K562 (cell line): Measurements from ENCODE around the gene ZNF292. TPM values are rescaled to one million over a fixed set of nuclear protein-coding genes. Genes with fewer than 3 reads are reported as not detected.

Experiments
- ATAC-seq: fragments of 200-7000 bp; cut with Tn5 transposase; 3 replicates; pipeline ENCODE4 v1.9.1; 2020; ENCODE audit warnings: moderate library complexity
- BruUV-seq: library from RNA; stranded (reverse); fragments of 400-500 nt; replicated peaks from 2 replicates; lab custom pipeline; 2021; lab: Mats Ljungman, UMichigan
- CTCF ChIA-PET: fragments of 300-600 bp; formaldehyde crosslinking; extraction: SDS; loops from one replicate; lab custom pipeline; 2021; ENCODE audit warnings: low intra/inter-chr PET ratio; lab: Yijun Ruan, JAX
- POLR2A ChIA-PET: fragments of 300-600, 350-650 bp; sonication (Branson Sonifier 250); formaldehyde crosslinking; extraction: SDS; loops from one replicate; lab custom pipeline; 2021; ENCODE audit warnings: antibody characterized with exemption, inconsistent platforms; lab: Yijun Ruan, JAX
- DNase-seq, 4 experiments: peaks; one replicate each; pipeline versions ENCODE4 v3.0.0 to v3.0.0-alpha.2; 2011 to 2018; ENCODE audit warnings: low spot score in 3 of 4, mixed read lengths in 3 of 4; ENCODE audit errors: extremely low read depth in 1 of 4
- FAIRE-seq: peaks from 2 replicates; lab custom pipeline; 2011; peaks lifted over from hg19 to GRCh38; lab: Jason Lieb, UNC
- H2AFZ ChIP-seq: 2 replicates; pipeline ENCODE4 v1.6.0; 2011; ENCODE audit warnings: low read depth, low read length, control low read depth, inconsistent platforms
- H3K27ac ChIP-seq: fragments of 200-600 bp; 3 replicates; pipeline ENCODE4 v1.8.0; 2011; ENCODE audit warnings: low read depth, mild to moderate bottlenecking, control low read depth, inconsistent platforms, low read length, moderate library complexity, mixed read lengths; ENCODE audit errors: extremely low read depth
- H3K27me3 ChIP-seq, 2 experiments: fragments of 300-600 bp in 1 of 2; 2 replicates in 1 of 2; 3 replicates in 1 of 2; pipeline versions ENCODE4 v1.6.0 to v1.8.0; 2011; ENCODE audit warnings: inconsistent platforms in 2 of 2, low read length in 2 of 2, mild to moderate bottlenecking in 1 of 2, mixed read lengths in 1 of 2, moderate library complexity in 1 of 2; ENCODE audit not compliant: control insufficient read depth in 2 of 2, insufficient read depth in 2 of 2
- H3K36me3 ChIP-seq: fragments of 300-600 bp; 3 replicates; pipeline ENCODE4 v1.8.0; 2011; ENCODE audit warnings: mild to moderate bottlenecking, low read length, inconsistent platforms; ENCODE audit not compliant: control insufficient read depth, insufficient read depth
- H3K4me1 ChIP-seq, 2 experiments: fragments of 200-600 bp in 1 of 2; replicated peaks in 1 of 2; 2 replicates in 1 of 2; 3 replicates in 1 of 2; pipeline versions ENCODE4 v1.5.1 to v1.8.0; 2011; ENCODE audit warnings: inconsistent platforms in 2 of 2, low read length in 2 of 2, mild to moderate bottlenecking in 1 of 2, mixed read lengths in 1 of 2, moderate library complexity in 1 of 2; ENCODE audit not compliant: control insufficient read depth in 2 of 2, insufficient read depth in 2 of 2
- H3K4me2 ChIP-seq: 2 replicates; pipeline ENCODE4 v1.6.1; 2011; ENCODE audit warnings: low read length, control low read depth, inconsistent platforms, mixed read lengths; ENCODE audit not compliant: insufficient read depth
- H3K4me3 ChIP-seq: fragments of 200-600 bp; sonication (generic), shearing (Covaris generic); 2 replicates; pipeline ENCODE4 v1.5.1; 2016; ENCODE audit warnings: control low read depth, inconsistent platforms
- H3K79me2 ChIP-seq: fragments of 200-600 bp; 3 replicates; pipeline ENCODE4 v1.8.0; 2011; ENCODE audit warnings: low read length, inconsistent platforms; ENCODE audit not compliant: control insufficient read depth, insufficient read depth
- H3K9ac ChIP-seq, 2 experiments: 2 replicates each; pipeline versions ENCODE4 v1.6.0 to v1.6.1; 2011; ENCODE audit warnings: low read depth in 2 of 2, low read length in 2 of 2, control low read depth in 1 of 2, inconsistent platforms in 1 of 2, mild to moderate bottlenecking in 1 of 2, mixed read lengths in 1 of 2; ENCODE audit not compliant: insufficient read depth in 1 of 2
- H3K9me1 ChIP-seq: one replicate; pipeline ENCODE4 v1.6.0; 2011; ENCODE audit warnings: inconsistent platforms, mild to moderate bottlenecking, low read length, moderate library complexity; ENCODE audit not compliant: control insufficient read depth, insufficient read depth
- H3K9me3 ChIP-seq: replicated peaks from 2 replicates; pipeline ENCODE4 v1.5.1; 2011; ENCODE audit warnings: low read depth, low read length, inconsistent platforms; ENCODE audit not compliant: control insufficient read depth, insufficient read depth
- H4K20me1 ChIP-seq: replicated peaks from 2 replicates; pipeline ENCODE4 v1.6.1; 2011; ENCODE audit warnings: low read length, inconsistent platforms, mixed read lengths; ENCODE audit not compliant: control insufficient read depth, insufficient read depth
- CBX1 ChIP-seq: sonication (generic); IDR thresholded peaks from 2 replicates; pipeline ENCODE4 v1.6.1; 2016; ENCODE audit warnings: antibody characterized with exemption, low read depth, mild to moderate bottlenecking
- FOXA3 ChIP-seq, 2 experiments: fragments of 450-650 bp in 1 of 2; sonication (generic) in 1 of 2; formaldehyde crosslinking; IDR thresholded peaks in 1 of 2; conservative IDR thresholded peaks in 1 of 2; 2 replicates each; pipeline versions ENCODE4 v1.4.0 to v1.8.0; 2020 to 2022; ENCODE audit warnings: mild to moderate bottlenecking in 2 of 2, missing genetic modification reagents in 1 of 2
- HDAC1 ChIP-seq, 2 experiments: fragments of 450-650 bp; IDR thresholded peaks; 2 replicates each; pipeline ENCODE4 v1.6.1; 2016 to 2017; ENCODE audit warnings: inconsistent platforms in 1 of 2, mild to moderate bottlenecking in 1 of 2, moderate library complexity in 1 of 2
- KLF10 ChIP-seq: fragments of 250-450 bp; sonication (Bioruptor Pico); IDR thresholded peaks from 2 replicates; pipeline ENCODE4 v1.6.1; 2021; ENCODE audit warnings: matching md5 sums
- RCOR1 ChIP-seq, 2 experiments: IDR thresholded peaks; 2 replicates each; pipeline ENCODE4 v1.6.1; 2012; ENCODE audit warnings: low read depth in 2 of 2, low read length in 2 of 2, borderline replicate concordance in 1 of 2, improper control_type of control experiment in 1 of 2
- TAL1 ChIP-seq: fragments of 450-650 bp; IDR thresholded peaks from 2 replicates; pipeline ENCODE4 v1.6.1; 2016; ENCODE audit warnings: mild to moderate bottlenecking
- TOE1 ChIP-seq, 2 experiments: fragments of 450-650 bp in 1 of 2; sonication (generic) in 1 of 2; formaldehyde crosslinking in 1 of 2; IDR thresholded peaks; 2 replicates each; pipeline versions ENCODE4 v1.7.1 to v1.8.0; 2016 to 2022; ENCODE audit warnings: borderline replicate concordance in 2 of 2, mild to moderate bottlenecking in 2 of 2, antibody characterized with exemption in 1 of 2, inconsistent platforms in 1 of 2, low read depth in 1 of 2, missing genetic modification reagents in 1 of 2, moderate library complexity in 1 of 2
- ZNF263 ChIP-seq: sonication (generic); formaldehyde crosslinking; IDR thresholded peaks from 2 replicates; pipeline ENCODE4 v1.8.0; 2022; ENCODE audit warnings: mild to moderate bottlenecking, missing genetic modification reagents, borderline replicate concordance
- ZNF354B ChIP-seq: fragments of 250-450 bp; sonication (Bioruptor Pico); IDR thresholded peaks from 2 replicates; pipeline ENCODE4 v1.4.0; 2020
- ZNF436 ChIP-seq: fragments of 250-450, 450-650 bp; sonication (Bioruptor Pico); formaldehyde crosslinking; IDR thresholded peaks from 2 replicates; pipeline ENCODE4 v1.7.0; 2020; ENCODE audit warnings: mild to moderate bottlenecking
- WGBS: fragments of 100-300 bp; shearing (Covaris generic); methylation state at CpG from one replicate; pipeline ENCODE4 v1.1.6; 2016; ENCODE audit warnings: low coverage, mixed read lengths; ENCODE audit not compliant: insufficient coverage; ENCODE audit errors: missing lambda C conversion rate; 5-methylcytosine and 5-hydroxymethylcytosine counted together
- in situ Hi-C: fragments of 300-500 bp; cut with MboI; formaldehyde crosslinking; loops from 4 replicates; pipeline ENCODE4 v1.15.0; 2018; ENCODE audit warnings: inconsistent platforms, mixed read lengths
- intact Hi-C: fragments of 100-400 bp; cut with micrococcal nuclease; formaldehyde crosslinking; loops from 2 replicates; pipeline ENCODE4 v1.14.2; 2022
- polyA plus RNA-seq, 8 experiments: library from polyadenylated mRNA; depleted of rRNA in 4 of 8; stranded (reverse) in 5 of 8; unstranded in 3 of 8; fragments of >200 nt; fragmentation: Nextera tagmentation in 2 of 8; fragmentation: Illumina TruSeq in 1 of 8; extraction: Ambion mirVana in 2 of 8; extraction: Trizol in 1 of 8; gene quantifications; 2 replicates each; pipeline versions ENCODE4 v1.2.1 to v1.2.3, GENCODE V29; 2011 to 2014; ENCODE audit warnings: inconsistent platforms in 1 of 8, missing spikeins in 1 of 8
- total RNA-seq, 7 experiments: library from RNA; depleted of rRNA in 6 of 7; stranded (reverse); fragments of >200 nt in 6 of 7; fragmentation: Illumina TruSeq in 2 of 7; extraction: Trizol in 2 of 7; gene quantifications; 2 replicates each; pipeline versions ENCODE4 v1.2.1 to v1.2.3, GENCODE V29; 2011 to 2021; ENCODE audit warnings: low replicate concordance in 1 of 7
- TF ChIP-seq, protein P1 (sequence below): fragments of 250-450 bp; sonication (Bioruptor Pico); IDR thresholded peaks from 2 replicates; pipeline ENCODE4 v1.8.0; 2021; ENCODE audit warnings: moderate library complexity, mild to moderate bottlenecking, inconsistent platforms

Gene ZNF292
- total and polyA plus RNA-seq, 9 of the 15 experiments (the other 6 are each of a cell fraction or from before 2014, with no cell fraction given), result 4.4 to 17.1 (median 12.8) TPM

DNA sequence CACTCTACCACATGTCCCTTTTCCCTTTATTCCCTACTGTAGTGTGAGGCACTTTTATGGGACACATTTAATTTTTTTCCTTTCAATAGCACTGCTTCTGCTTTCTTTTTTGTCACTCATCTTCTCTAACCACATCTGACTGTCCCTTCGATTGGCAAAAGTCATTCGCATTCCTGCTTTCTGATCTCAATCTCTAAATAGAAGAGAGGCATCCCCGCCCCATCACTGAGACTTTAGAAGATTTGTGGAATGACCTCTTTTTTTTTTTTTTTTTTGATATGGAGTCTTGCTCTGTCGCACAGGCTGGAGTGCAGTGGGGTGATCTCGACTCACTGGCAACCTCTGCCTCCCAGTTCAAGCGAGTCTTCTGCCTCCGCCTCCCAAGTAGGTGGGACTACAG, 9.1 kb downstream of the ZNF292 start:
- no peak for TF ChIP-seq TOE1 (IDR thresholded peaks at IDR 0.05; ENCODE audit: borderline replicate concordance)
- TF ChIP-seq TOE1 (CRISPR knock-in tag; IDR thresholded peaks at IDR 0.05; ENCODE audit: borderline replicate concordance, low read depth), result no peak
- no peak for TF ChIP-seq CBX1
- no peak for TF ChIP-seq KLF10 (CRISPR knock-in tag)
- TF ChIP-seq ZNF354B (CRISPR knock-in tag), result no peak
- intact Hi-C loops, result no loop called here
- ChIA-PET POLR2A (no interaction called here), CTCF (no interaction called here)
- H3K9ac ChIP-seq, result no peak overlapping the region
- no peak overlapping the region for H3K4me3 ChIP-seq
- DNase-seq (no peak), ATAC-seq (no peak), FAIRE-seq (no peak)
- peaks cover 66% of the 10 kb centered on the region for H4K20me1 ChIP-seq
- 76% methylated on average over 6 of the region's 7 CpGs for WGBS
- BruUV-seq, result no TSS peak
- no peak overlapping the region for H2AFZ ChIP-seq
- peaks cover 98% of the 10 kb centered on the region for H3K79me2 ChIP-seq
- H3K27ac ChIP-seq, result no peak overlapping the region
- in situ Hi-C loops, result no loop called here
- 0 out of 5 replicates have a peak, but pooled peaks cover 0 to 4% of the 10 kb centered on the region in 2 experiments for H3K4me1 ChIP-seq
- no peak overlapping the region for H3K4me2 ChIP-seq
- no peaks in the 10 kb centered on the region for H3K9me1 ChIP-seq
- peaks cover under 1% of the 10 kb centered on the region; the same call in 1 of the 3 replicates for H3K36me3 ChIP-seq
- H3K9me3 ChIP-seq, result no peaks in the 10 kb centered on the region
- no peaks in the 10 kb centered on the region for H3K27me3 ChIP-seq

DNA sequence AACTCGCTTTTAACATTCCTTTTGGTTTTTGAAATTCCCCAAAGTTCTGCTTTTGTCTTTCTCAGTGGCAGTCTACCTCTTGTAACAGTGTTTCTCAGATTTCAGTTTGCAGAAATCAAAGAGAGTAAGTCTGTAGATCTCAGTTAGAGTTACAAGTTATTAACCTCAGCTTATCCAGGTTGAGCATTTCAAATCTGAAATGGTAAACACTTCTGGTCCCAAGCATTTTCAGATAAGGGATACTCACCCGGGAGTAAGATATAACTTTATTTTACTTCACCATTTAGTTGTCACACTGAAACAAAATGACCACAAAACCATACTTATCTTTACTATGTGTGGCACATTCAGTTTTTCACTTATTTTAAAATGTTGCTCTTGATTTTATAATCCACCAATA, 9.8 kb downstream of the ZNF292 start:
- Histone ChIP-seq H3K9me1 (no peaks in the 10 kb centered on the region), H3K4me1 (0 out of 5 replicates have a peak, but pooled peaks cover 0 to 4% of the 10 kb centered on the region in 2 experiments), H3K9me3 (no peaks in the 10 kb centered on the region), H4K20me1 (peaks cover 66% of the 10 kb centered on the region), H3K9ac (no peak overlapping the region), H3K27me3 (no peaks in the 10 kb centered on the region), H3K27ac (no peak overlapping the region), H3K4me3 (no peak overlapping the region), H3K4me2 (no peak overlapping the region), H3K36me3 (peaks cover 4% of the 10 kb centered on the region; the same call in 1 of the 3 replicates), H2AFZ (no peak overlapping the region), H3K79me2 (peaks cover 98% of the 10 kb centered on the region)
- in situ Hi-C loops (no loop called here), intact Hi-C loops (no loop called here)
- ATAC-seq (no peak), FAIRE-seq (no peak), DNase-seq (no peak)
- 43% methylated on average over 2 of the region's 2 CpGs for WGBS
- no TSS peak for BruUV-seq
- CTCF ChIA-PET, result no interaction called here
- POLR2A ChIA-PET, result no interaction called here
- TF ChIP-seq RCOR1 (IDR thresholded peaks at IDR 0.05; ENCODE audit: borderline replicate concordance in 1 of 2, low read depth in 2 of 2, low read length in 2 of 2) (peak; percentile 76 to 99; a peak in 2 of 4 replicates), HDAC1 (IDR thresholded peaks at IDR 0.05) (peak in 1 of 2 experiments; percentile 95; a peak in 2 of 4 replicates), ZNF436 (CRISPR knock-in tag) (no peak), TAL1 (peak; percentile 59), FOXA3 (CRISPR knock-in tag; conservative IDR thresholded peaks at IDR 0.05 in 1 of 2, IDR thresholded peaks at IDR 0.05 in 1 of 2) (peak in 1 of 2 experiments; percentile 74; a peak in 2 of 4 replicates), ZNF263 (CRISPR knock-in tag) (no peak)
- TF ChIP-seq, protein P1, sequence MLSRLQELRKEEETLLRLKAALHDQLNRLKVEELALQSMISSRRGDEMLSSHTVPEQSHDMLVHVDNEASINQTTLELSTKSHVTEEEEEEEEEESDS, result no peak
